T-cell (primary cell): ENCODE data around the gene C11orf71. TPM values are rescaled to one million over a fixed set of nuclear protein-coding genes. Genes with fewer than 3 reads are reported as not detected.

Source experiments
- ATAC-seq, 4 experiments: fragments of 200-7000 bp in 3 of 4; fragments of 150-1000 bp in 1 of 4; cut with Tn5 transposase; replicated peaks in 1 of 4; 1 replicate in 3 of 4; 2 replicates in 1 of 4; pipeline ENCODE4 v1.10.0; 2021; ENCODE audit warnings: moderate library complexity in 3 of 4, mild to moderate bottlenecking in 2 of 4, moderate number of reproducible peaks in 1 of 4
- CTCF ChIA-PET, 2 donors: fragments of 300-600 bp; sonication (Branson Sonifier 250); formaldehyde crosslinking; loops; one replicate each; lab custom pipeline; 2022; ENCODE audit warnings: antibody characterized with exemption in 2 of 2; lab: Charles Lee
- POLR2A ChIA-PET, 2 donors: fragments of 300-600 bp; sonication (Branson Sonifier 250); formaldehyde crosslinking; loops; one replicate each; lab custom pipeline; 2022; ENCODE audit warnings: antibody characterized with exemption in 2 of 2; lab: Charles Lee
- DNase-seq, 35 experiments: peaks; one replicate each; pipeline versions ENCODE4 v3.0.0 to v3.0.0-alpha.2; 2013 to 2023
- H3K27ac ChIP-seq: one replicate; pipeline ENCODE4 v1.5.1; 2013; ENCODE audit warnings: low read length
- H3K27me3 ChIP-seq, 2 experiments: replicated peaks in 1 of 2; 1 replicate in 1 of 2; 2 replicates in 1 of 2; pipeline versions ENCODE4 v1.6.1 to v1.7.0; 2013; ENCODE audit warnings: low read length in 1 of 2, mixed read lengths in 1 of 2; ENCODE audit not compliant: control insufficient read depth in 2 of 2, insufficient read depth in 2 of 2; ENCODE audit errors: extremely low read depth in 1 of 2
- H3K36me3 ChIP-seq, 2 donors: 1 replicate in 1 of 2; 2 replicates in 1 of 2; pipeline versions ENCODE4 v1.6.1 to v1.7.0; 2013; ENCODE audit warnings: low read length in 1 of 2; ENCODE audit not compliant: control insufficient read depth in 2 of 2, insufficient read depth in 1 of 2; ENCODE audit errors: extremely low read depth in 1 of 2
- H3K4me1 ChIP-seq, 2 experiments: 1 replicate in 1 of 2; 2 replicates in 1 of 2; pipeline versions ENCODE4 v1.6.1 to v1.7.0; 2013; ENCODE audit warnings: low read length in 2 of 2, mixed read lengths in 1 of 2; ENCODE audit not compliant: insufficient read depth in 2 of 2, control insufficient read depth in 1 of 2; ENCODE audit errors: extremely low read depth in 1 of 2
- H3K4me3 ChIP-seq, 2 donors: 1 replicate in 1 of 2; 2 replicates in 1 of 2; pipeline versions ENCODE4 v1.5.1 to v1.7.0; 2013; ENCODE audit warnings: mild to moderate bottlenecking in 2 of 2, low read length in 1 of 2, moderate library complexity in 1 of 2; ENCODE audit not compliant: control insufficient read depth in 1 of 2; ENCODE audit errors: extremely low read depth in 1 of 2
- H3K9me3 ChIP-seq: 2 replicates; pipeline ENCODE4 v1.7.0; 2013
- H3K27ac Mint-ChIP-seq, 2 donors: one replicate each; pipeline ENCODE4 v1.8.0; 2020 to 2021; ENCODE audit warnings: mild to moderate bottlenecking in 2 of 2, mixed read lengths in 2 of 2
- H3K27me3 Mint-ChIP-seq, 2 donors: one replicate each; pipeline ENCODE4 v1.8.0; 2021 to 2022; ENCODE audit warnings: mixed read lengths in 2 of 2
- H3K36me3 Mint-ChIP-seq: one replicate; pipeline ENCODE4 v1.8.0; 2021; ENCODE audit warnings: mixed read lengths
- H3K4me1 Mint-ChIP-seq, 3 donors: one replicate each; pipeline ENCODE4 v1.8.0; 2020 to 2022; ENCODE audit warnings: mixed read lengths in 3 of 3, mild to moderate bottlenecking in 1 of 3
- H3K4me3 Mint-ChIP-seq, 3 donors: one replicate each; pipeline ENCODE4 v1.8.0; 2020 to 2022; ENCODE audit warnings: mild to moderate bottlenecking in 3 of 3, mixed read lengths in 3 of 3, moderate library complexity in 3 of 3
- H3K9me3 Mint-ChIP-seq, 3 donors: one replicate each; pipeline ENCODE4 v1.8.0; 2020 to 2022; ENCODE audit warnings: mixed read lengths in 3 of 3
- WGBS: methylation state at CpG from one replicate; pipeline ENCODE4 v1.1.5; 2013; ENCODE audit warnings: missing lambda C conversion rate; ENCODE audit not compliant: insufficient coverage; 5-methylcytosine and 5-hydroxymethylcytosine counted together
- total RNA-seq, 35 experiments: library from RNA in 6 of 35; stranded (reverse) in 6 of 35; fragments of 120-200 nt in 1 of 35; gene quantifications; one replicate each; pipeline versions ENCODE4 v1.2.1 to v1.2.4 and lab custom pipeline; 2013 to 2026

Gene C11orf71
- total RNA-seq, 5 donors from 2014 or later (not counting 1 experiment from before 2014, with no cell fraction given): 8.2 to 15.2 (median 12.1) TPM

GRCh38 chr11:114367244-114367957, 32.9 kb downstream of the C11orf71 start:
- no peaks in the 10 kb centered on the region for H3K36me3 Mint-ChIP-seq
- Histone ChIP-seq H3K4me3 (no peak overlapping the region), H3K36me3 (no peaks in the 10 kb centered on the region), H3K27ac (no peak overlapping the region), H3K4me1 (no peaks in the 10 kb centered on the region), H3K9me3 (no peaks in the 10 kb centered on the region), H3K27me3 (peaks cover 0 to 8% of the 10 kb centered on the region in 2 experiments)
- no peak for DNase-seq
- no peak for ATAC-seq
- no peak overlapping the region for H3K4me3 Mint-ChIP-seq
- H3K4me1 Mint-ChIP-seq: no peaks in the 10 kb centered on the region
- ChIA-PET CTCF (no interaction called here), POLR2A (interaction anchor here in 1 of 2 donors (0.6 kb wide), 1 partner anchor 471 kb away, joined by 3 read pairs; no protein-coding TSS in a partner anchor)
- WGBS: 77% methylated on average over 6 of the region's 9 CpGs
- no peak overlapping the region for H3K27ac Mint-ChIP-seq
- peaks cover 26 to 35% of the 10 kb centered on the region in 2 donors for H3K27me3 Mint-ChIP-seq
- H3K9me3 Mint-ChIP-seq: no peaks in the 10 kb centered on the region

GRCh38 chr11:114366331-114367243, 33.7 kb downstream of the C11orf71 start:
- ChIA-PET POLR2A (interaction anchor here in 1 of 2 donors (0.6 kb wide), 1 partner anchor 471 kb away, joined by 3 read pairs; no protein-coding TSS in a partner anchor), CTCF (no interaction called here)
- Mint-ChIP-seq H3K4me3 (no peak overlapping the region), H3K27ac (no peak overlapping the region), H3K27me3 (peaks cover 26 to 28% of the 10 kb centered on the region in 2 donors), H3K4me1 (no peaks in the 10 kb centered on the region), H3K9me3 (no peaks in the 10 kb centered on the region), H3K36me3 (no peaks in the 10 kb centered on the region)
- peaks cover 0 to 8% of the 10 kb centered on the region in 2 experiments for H3K27me3 ChIP-seq
- H3K36me3 ChIP-seq: no peaks in the 10 kb centered on the region
- no peaks in the 10 kb centered on the region for H3K4me1 ChIP-seq
- H3K9me3 ChIP-seq: no peaks in the 10 kb centered on the region
- DNase-seq (no peak), ATAC-seq (no peak)
- H3K4me3 ChIP-seq: no peak overlapping the region
- H3K27ac ChIP-seq: no peak overlapping the region
- 88% methylated on average over 8 of the region's 13 CpGs for WGBS

- ChIA-PET POLR2A (no interaction called here), CTCF (interaction anchor here (0.5 to 1.0 kb wide), 2 partner anchors 37 to 106 kb away, joined by 3 to 5 read pairs; partner anchors contain the start of genes C11orf71 (in 1 of the 2) and RBM7 (in 1 of the 2))
- Histone ChIP-seq H3K4me3 (no peak overlapping the region), H3K36me3 (no peaks in the 10 kb centered on the region), H3K9me3 (no peaks in the 10 kb centered on the region), H3K27ac (no peak overlapping the region), H3K4me1 (no peaks in the 10 kb centered on the region), H3K27me3 (peaks cover 0 to 8% of the 10 kb centered on the region in 2 experiments)
- Mint-ChIP-seq H3K4me3 (no peak overlapping the region), H3K4me1 (no peaks in the 10 kb centered on the region), H3K36me3 (no peaks in the 10 kb centered on the region), H3K27me3 (peaks cover 14 to 33% of the 10 kb centered on the region in 2 donors), H3K9me3 (no peaks in the 10 kb centered on the region), H3K27ac (no peak overlapping the region)
- ATAC-seq: no peak
- no CpG with 5 or more reads among the region's 3 CpGs for WGBS
- no peak for DNase-seq
These were observed 37.4 kb downstream of the C11orf71 start for GRCh38 chr11:114362958-114363357.

- DNase-seq (no peak), ATAC-seq (no peak)
- Mint-ChIP-seq H3K9me3 (no peaks in the 10 kb centered on the region), H3K4me3 (no peak overlapping the region), H3K27ac (no peak overlapping the region), H3K27me3 (peaks cover 14 to 38% of the 10 kb centered on the region in 2 donors), H3K36me3 (no peaks in the 10 kb centered on the region), H3K4me1 (no peaks in the 10 kb centered on the region)
- no peaks in the 10 kb centered on the region for H3K4me1 ChIP-seq
- no peak overlapping the region for H3K4me3 ChIP-seq
- CTCF ChIA-PET: interaction anchor here in 1 of 2 donors (1.0 kb wide), 1 partner anchor 38 kb away, joined by 3 read pairs; the partner anchor contains the start of genes C11orf71 and RBM7
- H3K27me3 ChIP-seq: peaks cover 0 to 8% of the 10 kb centered on the region in 2 experiments
- H3K9me3 ChIP-seq: no peaks in the 10 kb centered on the region
- WGBS: no CpG with 5 or more reads among the region's 4 CpGs
- no peak overlapping the region for H3K27ac ChIP-seq
- H3K36me3 ChIP-seq: no peaks in the 10 kb centered on the region
- POLR2A ChIA-PET: no interaction called here
These were observed 38.0 kb downstream of the C11orf71 start for GRCh38 chr11:114362326-114362725.

GRCh38 chr11:114359342-114359741, 41.0 kb downstream of the C11orf71 start:
- H3K27ac ChIP-seq: no peak overlapping the region
- Mint-ChIP-seq H3K4me1 (no peaks in the 10 kb centered on the region), H3K9me3 (no peaks in the 10 kb centered on the region), H3K4me3 (no peak overlapping the region), H3K27me3 (peaks cover 5 to 27% of the 10 kb centered on the region in 2 donors), H3K27ac (no peak overlapping the region), H3K36me3 (no peaks in the 10 kb centered on the region)
- no peak for DNase-seq
- H3K27me3 ChIP-seq: no peaks in the 10 kb centered on the region
- POLR2A ChIA-PET: no interaction called here
- ATAC-seq: no peak
- no peak overlapping the region for H3K4me3 ChIP-seq
- no peaks in the 10 kb centered on the region for H3K36me3 ChIP-seq
- no peaks in the 10 kb centered on the region for H3K4me1 ChIP-seq
- CTCF ChIA-PET: interaction anchor here in 1 of 2 donors (0.6 kb wide), 1 partner anchor 62 kb away, joined by 3 read pairs; no protein-coding TSS in a partner anchor
- H3K9me3 ChIP-seq: no peaks in the 10 kb centered on the region

- ChIA-PET POLR2A (no interaction called here), CTCF (interaction anchor here in 1 of 2 donors (0.7 kb wide), 1 partner anchor 13 kb away, joined by 3 read pairs; no protein-coding TSS in a partner anchor)
- H3K36me3 Mint-ChIP-seq: no peaks in the 10 kb centered on the region
- H3K4me3 Mint-ChIP-seq: no peak overlapping the region
- no peaks in the 10 kb centered on the region for H3K36me3 ChIP-seq
- H3K9me3 ChIP-seq: no peaks in the 10 kb centered on the region
- no peaks in the 10 kb centered on the region for H3K9me3 Mint-ChIP-seq
- no peak for ATAC-seq
- no CpG with 5 or more reads among the region's 1 CpG for WGBS
- peaks cover 4 to 23% of the 10 kb centered on the region in 2 donors for H3K27me3 Mint-ChIP-seq
- H3K27ac ChIP-seq: no peak overlapping the region
- no peak for DNase-seq
- H3K4me1 ChIP-seq: no peaks in the 10 kb centered on the region
- H3K27me3 ChIP-seq: no peaks in the 10 kb centered on the region
- H3K27ac Mint-ChIP-seq: no peak overlapping the region
- no peaks in the 10 kb centered on the region for H3K4me1 Mint-ChIP-seq
- H3K4me3 ChIP-seq: no peak overlapping the region
These were observed 41.6 kb downstream of the C11orf71 start for GRCh38 chr11:114358716-114359115.
